Natural killer cell (primary cell): ENCODE results near the gene USF2. TPM values are rescaled to one million over a fixed set of nuclear protein-coding genes. Genes with fewer than 3 reads are reported as not detected.

ENCODE experiments used
- ATAC-seq, 3 donors: fragments of 150-1000 bp in 2 of 3; fragments of 200-7000 bp in 1 of 3; cut with Tn5 transposase; 1 replicate in 1 of 3; 2 replicates in 2 of 3; pipeline ENCODE4 v1.10.0; 2021; ENCODE audit warnings: mild to moderate bottlenecking in 2 of 3, moderate library complexity in 2 of 3
- DNase-seq, 2 donors: peaks; one replicate each; pipeline versions ENCODE4 v3.0.0 to v3.0.0-alpha.2; 2013 to 2021; ENCODE audit warnings: mixed read lengths in 1 of 2
- H3K27ac ChIP-seq: one replicate; pipeline ENCODE4 v1.5.1; 2013; ENCODE audit warnings: mild to moderate bottlenecking, low read length
- H3K27me3 ChIP-seq: one replicate; pipeline ENCODE4 v1.6.1; 2013; ENCODE audit warnings: low read length; ENCODE audit not compliant: control insufficient read depth, insufficient read depth
- H3K36me3 ChIP-seq: one replicate; pipeline ENCODE4 v1.6.1; 2013; ENCODE audit warnings: low read length; ENCODE audit not compliant: control insufficient read depth, insufficient read depth
- H3K4me1 ChIP-seq: one replicate; pipeline ENCODE4 v1.6.1; 2013; ENCODE audit warnings: low read length; ENCODE audit not compliant: control insufficient read depth, insufficient read depth
- H3K4me3 ChIP-seq: one replicate; pipeline ENCODE4 v1.5.1; 2013; ENCODE audit warnings: low read length
- H3K9me3 ChIP-seq: one replicate; pipeline ENCODE4 v1.6.1; 2013; ENCODE audit warnings: low read length; ENCODE audit not compliant: control insufficient read depth, insufficient read depth
- H3K27ac Mint-ChIP-seq, 2 donors: one replicate each; pipeline ENCODE4 v1.8.0; 2022; ENCODE audit warnings: mild to moderate bottlenecking in 2 of 2, mixed read lengths in 2 of 2, moderate library complexity in 1 of 2
- H3K27me3 Mint-ChIP-seq, 2 donors: one replicate each; pipeline ENCODE4 v1.8.0; 2022; ENCODE audit warnings: low read depth in 2 of 2, mixed read lengths in 2 of 2
- H3K36me3 Mint-ChIP-seq: one replicate; pipeline ENCODE4 v1.8.0; 2022; ENCODE audit warnings: mixed read lengths
- H3K4me1 Mint-ChIP-seq, 2 donors: one replicate each; pipeline ENCODE4 v1.8.0; 2022; ENCODE audit warnings: mixed read lengths in 2 of 2
- H3K4me3 Mint-ChIP-seq: one replicate; pipeline ENCODE4 v1.8.0; 2022; ENCODE audit warnings: mild to moderate bottlenecking, moderate library complexity, mixed read lengths
- H3K9me3 Mint-ChIP-seq, 2 donors: one replicate each; pipeline ENCODE4 v1.8.0; 2022; ENCODE audit warnings: mixed read lengths in 2 of 2
- CTCF ChIP-seq: fragments of 200-600 bp; IDR thresholded peaks from one replicate; pipeline ENCODE4 v1.8.0; 2022; ENCODE audit warnings: antibody characterized with exemption
- WGBS: methylation state at CpG from one replicate; pipeline ENCODE4 v1.1.7; 2013; ENCODE audit warnings: missing lambda C conversion rate; ENCODE audit not compliant: insufficient coverage; 5-methylcytosine and 5-hydroxymethylcytosine counted together
- intact Hi-C: fragments of 100-400 bp; cut with micrococcal nuclease; formaldehyde crosslinking; loops from one replicate; pipeline ENCODE4 v1.14.2; 2022
- total RNA-seq, 4 donors: library from RNA; stranded (reverse); fragments of 120-200 nt in 1 of 4; gene quantifications; one replicate each; pipeline versions ENCODE4 v1.2.3 to v1.2.4, GENCODE V29; 2013 to 2022

The USF2 gene
- total RNA-seq, 3 donors from 2014 or later (not counting 1 experiment from before 2014, with no cell fraction given): 243 to 253 (median 250) TPM

GRCh38 chr19:35311901-35312665, 43.3 kb downstream of the USF2 start:
- Mint-ChIP-seq H3K4me1 (no peaks in the 10 kb centered on the region), H3K9me3 (no peaks in the 10 kb centered on the region), H3K4me3 (no peak overlapping the region), H3K27me3 (peaks cover 0 to 8% of the 10 kb centered on the region in 2 donors), H3K36me3 (no peaks in the 10 kb centered on the region), H3K27ac (no peak overlapping the region)
- Histone ChIP-seq H3K27me3 (no peaks in the 10 kb centered on the region), H3K4me3 (no peak overlapping the region), H3K27ac (no peak overlapping the region), H3K9me3 (no peaks in the 10 kb centered on the region), H3K36me3 (no peaks in the 10 kb centered on the region), H3K4me1 (peaks cover 12% of the 10 kb centered on the region)
- DNase-seq (no peak), ATAC-seq (no peak)
- intact Hi-C loops: no loop called here
- 87% methylated on average over 21 of the region's 21 CpGs for WGBS
- TF ChIP-seq CTCF: no peak

GRCh38 chr19:35313587-35313986, 44.8 kb downstream of the USF2 start:
- intact Hi-C loops: no loop called here
- peaks cover 0 to 2% of the 10 kb centered on the region in 2 donors for H3K4me1 Mint-ChIP-seq
- Histone ChIP-seq H3K27ac (no peak overlapping the region), H3K36me3 (no peaks in the 10 kb centered on the region), H3K9me3 (no peaks in the 10 kb centered on the region), H3K27me3 (no peaks in the 10 kb centered on the region), H3K4me3 (no peak overlapping the region), H3K4me1 (peaks cover 24% of the 10 kb centered on the region)
- ATAC-seq (no peak), DNase-seq (no peak)
- H3K27ac Mint-ChIP-seq: no peak overlapping the region
- WGBS: 30% methylated on average over 7 of the region's 7 CpGs
- no peaks in the 10 kb centered on the region for H3K9me3 Mint-ChIP-seq
- no peak for TF ChIP-seq CTCF
- peaks cover 0 to 9% of the 10 kb centered on the region in 2 donors for H3K27me3 Mint-ChIP-seq
- H3K36me3 Mint-ChIP-seq: no peaks in the 10 kb centered on the region
- H3K4me3 Mint-ChIP-seq: no peak overlapping the region

GRCh38 chr19:35314031-35314430, 45.3 kb downstream of the USF2 start:
- Mint-ChIP-seq H3K36me3 (no peaks in the 10 kb centered on the region), H3K4me1 (peaks cover 0 to 6% of the 10 kb centered on the region in 2 donors), H3K4me3 (no peak overlapping the region), H3K9me3 (no peaks in the 10 kb centered on the region), H3K27me3 (peaks cover 0 to 12% of the 10 kb centered on the region in 2 donors), H3K27ac (no peak overlapping the region)
- H3K4me3 ChIP-seq: no peak overlapping the region
- 80% methylated on average over 8 of the region's 8 CpGs for WGBS
- no peaks in the 10 kb centered on the region for H3K36me3 ChIP-seq
- H3K9me3 ChIP-seq: no peaks in the 10 kb centered on the region
- TF ChIP-seq CTCF: no peak
- H3K27me3 ChIP-seq: no peaks in the 10 kb centered on the region
- DNase-seq (no peak), ATAC-seq (no peak)
- intact Hi-C loops: no loop called here
- H3K4me1 ChIP-seq: peaks cover 29% of the 10 kb centered on the region
- no peak overlapping the region for H3K27ac ChIP-seq
